Measurements from ENCODE around the gene CEP131.

CEP131 gene

GRCh38 chr17:81251709-81252301 is 29.0 kb upstream of the CEP131 start:
- no peak for DNase-seq (ENCODE audit: low read depth in 2 of 2)

- DNase-seq (ENCODE audit: low read depth in 2 of 2) = no peak
Observed at GRCh38 chr17:81251094-81251708, 28.4 kb upstream of the CEP131 start.

- DNase-seq (ENCODE audit: low read depth in 2 of 2) = no peak
Observed at GRCh38 chr17:81250286-81251093, 27.7 kb upstream of the CEP131 start.

- DNase-seq (ENCODE audit: low read depth in 2 of 2) = no peak
Observed at GRCh38 chr17:81249223-81250040, 26.7 kb upstream of the CEP131 start.

- no peak for DNase-seq (ENCODE audit: low read depth in 2 of 2)
Observed at GRCh38 chr17:81248649-81249048, 25.9 kb upstream of the CEP131 start.

- no peak for DNase-seq (ENCODE audit: low read depth in 2 of 2)
Observed at GRCh38 chr17:81247339-81247990, 24.7 kb upstream of the CEP131 start.

- no peak for DNase-seq (ENCODE audit: low read depth in 2 of 2)
Observed at GRCh38 chr17:81246679-81247338, 24.0 kb upstream of the CEP131 start.

GRCh38 chr17:81246343-81246670 is 23.5 kb upstream of the CEP131 start:
- DNase-seq (ENCODE audit: low read depth in 2 of 2) = no peak

- DNase-seq (ENCODE audit: low read depth in 2 of 2) = no peak
Observed at GRCh38 chr17:81245665-81246342, 23.0 kb upstream of the CEP131 start.

GRCh38 chr17:81245024-81245664 is 22.4 kb upstream of the CEP131 start:
- no peak for DNase-seq (ENCODE audit: low read depth in 2 of 2)

GRCh38 chr17:81244358-81245023 is 21.7 kb upstream of the CEP131 start:
- DNase-seq (ENCODE audit: low read depth in 2 of 2) = no peak

GRCh38 chr17:81243333-81243664 is 20.5 kb upstream of the CEP131 start:
- DNase-seq (ENCODE audit: low read depth in 2 of 2) = no peak

GRCh38 chr17:81242421-81243332 is 19.9 kb upstream of the CEP131 start:
- no peak for DNase-seq (ENCODE audit: low read depth in 2 of 2)

GRCh38 chr17:81241648-81242420 is 19.1 kb upstream of the CEP131 start:
- no peak for DNase-seq (ENCODE audit: low read depth in 2 of 2)

GRCh38 chr17:81241203-81241602 is 18.4 kb upstream of the CEP131 start:
- DNase-seq (ENCODE audit: low read depth in 2 of 2) = no peak

GRCh38 chr17:81240761-81241160 is 18.0 kb upstream of the CEP131 start:
- no peak for DNase-seq (ENCODE audit: low read depth in 2 of 2)

- no peak for DNase-seq (ENCODE audit: low read depth in 2 of 2)
Observed at GRCh38 chr17:81239714-81240555, 17.2 kb upstream of the CEP131 start.
